ENCODE results near the gene ANAPC15.
A peak's percentile ranks its signal among the peaks of the same experiment; 100 is the strongest.
"Not testable (repeated sequence)": the region's sequence is repeated elsewhere in the genome, so short reads cannot be mapped to it uniquely, and the experiment has no call there.

The ANAPC15 gene

DNA sequence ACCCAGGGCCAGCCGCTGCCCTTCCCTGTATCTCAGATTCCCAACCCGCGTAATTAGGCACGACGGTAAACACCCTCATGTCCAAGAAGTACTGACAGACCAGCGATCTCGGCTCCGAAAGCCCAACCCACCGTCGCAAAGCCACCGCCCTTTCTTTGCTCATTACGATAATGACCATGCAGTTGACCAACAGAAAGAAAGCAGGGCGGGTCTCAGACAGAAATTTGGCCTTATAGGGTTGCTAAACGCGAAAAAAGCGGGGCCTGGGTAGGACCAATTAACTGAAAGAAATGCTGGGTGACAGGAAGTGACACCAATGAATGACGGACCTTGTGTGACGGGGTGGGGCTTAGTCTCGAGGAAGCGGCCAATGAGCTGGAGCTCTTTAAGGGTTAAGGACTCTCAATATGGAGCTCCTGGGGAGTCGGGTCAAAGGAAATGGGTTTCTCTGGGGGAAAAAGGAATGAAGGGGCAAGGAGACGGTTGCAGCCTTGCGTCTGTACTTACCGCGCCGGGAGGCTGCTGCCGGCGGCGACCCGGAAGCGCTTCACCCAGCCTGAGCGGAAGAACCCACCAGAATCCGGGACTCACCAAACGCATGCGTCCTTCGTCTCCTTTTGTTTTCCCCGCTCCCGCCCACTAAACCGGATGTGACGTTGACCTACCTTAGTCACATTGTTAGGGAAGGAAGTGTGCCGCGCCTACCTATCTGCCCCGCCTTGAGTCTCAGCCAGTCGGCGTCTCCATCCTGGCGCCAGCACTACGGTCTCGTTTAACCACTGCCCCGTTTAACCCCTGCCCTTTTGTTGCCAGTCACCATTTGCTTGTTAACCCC lies at the start of gene ANAPC15:
TSS of gene ANAPC15 (minus strand) at position 553 of the 835 bp plus-strand sequence. CDS start 1,419 bp downstream, outside the sequence.
- peak; percentile 90 to 99 (median 98) for DNase-seq

DNA sequence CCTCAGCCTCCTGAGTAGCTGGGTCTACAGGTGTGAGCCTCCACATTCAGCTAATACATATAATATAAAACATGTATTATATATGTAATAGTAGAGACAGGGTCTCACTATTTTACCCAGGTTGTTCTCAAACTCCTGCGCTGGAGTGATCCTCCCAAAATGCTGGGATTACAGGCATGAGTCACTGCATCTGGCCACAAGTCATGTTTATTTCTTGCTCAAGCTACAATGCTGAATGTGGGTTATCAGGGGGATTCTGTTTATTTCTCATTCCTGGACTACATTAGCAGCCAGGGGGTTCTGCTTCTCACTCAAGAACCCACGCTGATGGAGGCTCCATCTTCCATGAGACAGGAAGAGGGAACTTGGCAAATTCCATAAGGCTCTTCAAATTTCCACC lies 47.8 kb upstream of the ANAPC15 start:
- DNase-seq, result no peak

DNA sequence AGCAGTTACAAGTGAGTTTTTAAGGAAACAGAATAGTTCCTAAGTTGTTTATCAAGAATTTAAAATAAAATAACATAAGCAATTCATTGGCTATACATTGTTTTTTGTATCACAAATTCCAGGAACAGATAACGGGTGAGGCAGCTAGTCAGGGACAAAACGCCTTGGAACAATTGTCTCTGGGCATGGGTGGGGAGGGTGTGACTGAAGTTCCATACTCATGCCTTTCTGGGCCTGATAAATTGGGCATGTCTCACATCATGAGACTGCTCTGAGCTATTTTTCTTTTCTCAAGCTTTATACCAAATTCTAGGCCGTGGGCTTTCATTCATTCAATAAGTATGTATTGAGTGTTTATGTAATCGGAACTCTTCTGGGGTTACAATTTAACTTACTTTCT lies 44.6 kb upstream of the ANAPC15 start:
- DNase-seq, result no peak

DNA sequence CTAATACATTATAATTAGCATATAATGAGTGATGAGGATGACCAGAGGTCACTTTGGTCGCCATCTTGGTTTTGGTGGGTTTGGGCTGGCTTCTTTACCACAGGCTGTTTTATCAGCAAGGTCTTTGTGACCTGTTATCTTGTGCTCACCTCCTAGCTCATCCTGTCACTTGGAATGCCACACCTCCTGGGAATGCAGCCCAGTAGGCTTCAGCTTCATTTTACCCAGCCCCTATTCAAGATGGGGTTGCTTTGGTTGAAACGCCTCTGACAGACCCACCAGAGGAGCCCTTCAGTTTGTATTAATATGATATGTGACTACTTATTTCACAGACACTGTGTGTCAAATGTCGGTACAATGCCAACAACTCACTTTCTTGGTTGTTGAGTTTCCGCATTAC lies 43.3 kb upstream of the ANAPC15 start:
- DNase-seq, result no peak

DNA sequence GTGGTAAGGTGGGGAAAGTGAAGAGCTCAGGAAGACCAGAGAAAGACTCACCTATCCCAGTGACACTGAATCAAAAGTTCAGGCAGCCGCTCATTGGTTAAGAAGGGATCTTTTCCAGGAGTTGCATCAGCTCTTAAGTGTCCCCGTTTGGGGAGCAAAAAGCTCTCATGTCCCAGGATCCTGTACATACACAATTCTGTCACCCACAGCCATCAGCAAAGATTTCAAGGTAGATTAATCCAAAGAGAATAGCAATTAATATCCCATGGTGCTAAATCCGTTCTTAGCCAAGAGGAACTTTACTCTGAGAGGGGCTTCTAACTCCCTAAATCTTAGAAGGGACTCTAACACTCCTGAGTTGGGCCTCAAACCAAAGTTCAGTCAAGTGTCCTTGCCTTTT lies 42.3 kb upstream of the ANAPC15 start:
- DNase-seq, result no peak

DNA sequence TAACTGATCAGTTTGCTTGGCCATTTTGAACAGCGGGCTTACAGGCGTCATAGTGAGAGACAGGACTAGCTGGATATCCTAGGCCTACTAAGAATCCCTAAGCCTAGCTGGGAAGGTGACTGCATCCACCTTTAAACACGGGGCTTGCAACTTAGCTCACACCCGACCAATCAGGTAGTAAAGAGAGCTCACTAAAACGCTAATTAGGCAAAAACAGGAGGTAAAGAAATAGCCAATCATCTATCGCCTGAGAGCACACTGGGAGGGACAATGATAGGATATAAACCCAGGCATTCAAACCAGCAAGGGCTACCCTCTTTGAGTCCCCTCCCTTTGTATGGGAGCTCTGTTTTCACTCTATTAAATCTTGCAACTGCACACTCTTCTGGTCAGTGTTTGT lies 41.4 kb upstream of the ANAPC15 start:
- not testable (repeated sequence) for DNase-seq

DNA sequence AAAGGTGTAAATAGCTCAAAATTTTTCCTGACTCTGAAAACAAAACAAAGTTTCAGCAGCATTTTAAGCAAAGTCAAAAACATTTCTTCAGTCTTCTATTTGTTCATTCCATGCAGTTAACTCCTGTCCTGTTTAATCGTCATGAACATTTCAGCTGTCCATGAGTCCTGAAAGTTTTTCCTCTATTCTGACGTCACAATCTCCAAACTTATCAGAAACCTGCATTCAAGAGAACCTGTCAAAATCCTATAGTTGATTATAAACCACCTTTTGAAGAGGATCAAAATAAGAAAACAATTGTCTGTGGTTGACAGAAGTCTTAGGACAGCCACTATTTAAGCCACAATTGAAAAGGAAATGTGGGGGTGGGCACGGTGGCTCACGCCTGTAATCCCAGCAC lies 38.4 kb upstream of the ANAPC15 start:
- DNase-seq, result no peak

DNA sequence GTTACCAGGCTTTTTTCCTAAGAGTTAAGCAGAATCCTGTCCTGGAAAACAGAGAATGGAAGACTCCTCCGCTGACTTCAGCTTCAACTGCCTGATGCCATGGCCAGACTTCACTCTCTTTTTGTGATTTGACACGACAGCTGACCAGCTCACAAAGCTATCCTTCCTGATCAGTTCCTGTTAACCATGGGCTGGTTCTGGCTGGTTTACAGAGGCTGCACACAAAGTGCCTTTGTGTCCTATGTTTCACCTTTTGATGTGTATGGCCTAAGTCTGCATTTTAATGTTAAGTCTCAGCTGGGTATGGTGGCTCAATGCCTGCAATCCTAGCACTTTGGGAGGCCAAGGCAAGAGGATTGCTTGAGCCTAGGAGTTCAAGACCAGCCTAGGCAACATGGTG lies 34.1 kb upstream of the ANAPC15 start:
- no peak for DNase-seq

DNA sequence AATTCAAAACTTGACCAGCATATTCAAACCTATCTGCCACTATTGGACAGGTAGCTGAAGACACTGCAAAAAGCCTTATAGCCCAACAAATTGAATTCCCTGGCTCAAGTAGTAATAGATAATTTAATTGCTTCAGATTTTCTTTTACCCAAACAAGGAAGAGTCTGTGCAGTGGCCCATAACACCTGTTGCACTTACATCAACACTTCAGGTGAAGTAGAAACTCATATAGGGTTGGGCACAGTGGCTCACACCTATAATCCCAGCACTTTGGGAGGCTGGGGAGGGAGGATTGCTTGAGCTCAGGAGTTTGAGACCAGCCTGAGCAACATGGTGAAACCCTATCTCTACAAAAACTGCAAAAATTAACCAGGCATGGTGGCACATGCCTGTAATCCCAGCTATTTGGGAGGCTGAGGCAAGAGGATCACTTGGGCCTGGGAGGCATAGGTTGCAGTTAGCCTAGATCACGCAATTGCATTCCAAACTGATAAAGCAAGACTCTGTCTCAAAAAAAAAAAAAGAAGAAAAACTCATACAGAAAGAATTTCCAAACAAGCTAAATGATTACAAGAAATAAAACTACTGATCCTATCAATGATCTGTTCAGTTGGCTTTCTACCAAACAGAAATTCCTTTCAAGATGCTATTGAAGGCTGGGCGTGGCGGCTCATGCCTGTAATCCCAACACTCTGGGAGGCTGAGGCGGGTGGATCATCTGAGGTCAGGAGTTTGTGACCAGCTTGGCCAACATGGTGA lies 32.5 kb upstream of the ANAPC15 start:
- no peak for DNase-seq

DNA sequence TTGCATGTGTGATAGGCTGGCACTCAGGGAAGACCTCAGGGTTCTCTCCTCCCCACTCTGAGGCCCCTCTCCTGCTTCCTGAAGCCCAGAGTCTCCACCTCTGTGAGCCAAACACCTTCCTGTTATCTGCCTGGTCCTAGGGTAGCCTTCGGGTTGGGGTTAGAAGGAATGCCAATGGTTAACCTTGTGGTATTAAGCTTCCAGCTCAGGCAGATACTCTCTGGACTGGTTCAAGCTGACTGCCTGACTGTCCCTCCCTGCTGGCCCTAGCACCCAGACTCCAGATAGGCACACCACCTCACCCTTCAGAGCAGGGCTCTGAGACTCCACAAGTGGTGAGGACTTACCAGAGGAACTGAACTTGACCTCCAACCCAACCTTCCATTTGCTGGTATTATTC lies 30.0 kb upstream of the ANAPC15 start:
- not testable (repeated sequence) for DNase-seq

DNA sequence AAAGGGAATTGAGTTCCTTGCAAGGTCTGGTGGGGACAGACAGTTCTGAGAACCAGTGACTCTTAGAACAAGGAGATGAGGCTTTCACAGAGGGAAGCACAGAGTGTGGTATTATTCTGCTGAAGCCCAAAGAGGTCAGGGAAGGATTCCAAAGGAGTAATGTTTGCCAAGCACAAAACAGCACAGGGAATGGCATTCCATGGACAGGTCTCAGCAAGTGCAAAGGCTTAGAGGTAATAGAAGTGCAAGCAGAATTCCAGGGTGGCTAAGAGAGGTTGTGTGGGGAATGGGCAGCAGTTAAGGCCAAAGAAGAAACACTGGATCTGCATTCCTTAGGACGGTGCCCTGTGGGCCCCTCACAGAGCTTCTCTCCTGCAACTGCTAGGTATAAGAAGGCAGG lies 29.6 kb upstream of the ANAPC15 start:
- not testable (repeated sequence) for DNase-seq

DNA sequence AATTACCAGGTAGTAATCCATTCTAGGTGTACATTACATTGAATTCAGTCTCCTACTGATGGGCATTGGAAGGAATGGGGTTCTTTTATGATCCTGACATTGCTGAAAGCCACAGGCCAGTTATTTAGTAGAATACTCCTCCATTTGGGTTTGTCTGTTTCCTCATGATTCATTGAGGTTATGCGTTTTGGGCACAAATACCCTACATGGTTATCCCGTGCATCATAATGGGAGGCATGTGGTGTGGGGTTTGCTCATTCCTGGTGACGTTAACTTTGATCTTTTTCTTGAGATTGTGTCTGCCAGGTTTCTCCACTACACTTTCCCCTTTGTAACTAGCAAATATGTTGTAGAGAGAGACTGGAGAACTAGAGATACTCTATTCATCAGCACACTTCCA lies 28.6 kb upstream of the ANAPC15 start:
- no peak for DNase-seq

DNA sequence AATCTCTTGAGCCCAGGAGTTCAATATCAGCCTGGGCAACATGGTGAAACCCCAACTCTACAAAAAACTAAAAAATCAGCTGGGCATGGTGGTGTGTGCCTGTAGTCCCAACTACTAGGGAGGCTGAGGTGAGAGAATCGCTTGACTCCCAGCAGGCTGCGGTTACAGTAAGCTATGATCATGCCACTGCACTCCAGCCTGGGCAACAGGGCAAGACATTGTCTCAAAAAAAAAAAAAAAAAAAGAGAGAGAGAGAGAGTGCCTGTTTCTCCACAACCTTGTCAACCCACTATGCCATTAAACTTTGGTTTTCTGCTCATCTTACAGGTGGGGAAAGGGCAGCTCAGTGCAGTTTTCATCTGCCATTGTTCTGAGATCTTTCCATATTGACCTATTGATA lies 28.2 kb upstream of the ANAPC15 start:
- DNase-seq, result no peak

DNA sequence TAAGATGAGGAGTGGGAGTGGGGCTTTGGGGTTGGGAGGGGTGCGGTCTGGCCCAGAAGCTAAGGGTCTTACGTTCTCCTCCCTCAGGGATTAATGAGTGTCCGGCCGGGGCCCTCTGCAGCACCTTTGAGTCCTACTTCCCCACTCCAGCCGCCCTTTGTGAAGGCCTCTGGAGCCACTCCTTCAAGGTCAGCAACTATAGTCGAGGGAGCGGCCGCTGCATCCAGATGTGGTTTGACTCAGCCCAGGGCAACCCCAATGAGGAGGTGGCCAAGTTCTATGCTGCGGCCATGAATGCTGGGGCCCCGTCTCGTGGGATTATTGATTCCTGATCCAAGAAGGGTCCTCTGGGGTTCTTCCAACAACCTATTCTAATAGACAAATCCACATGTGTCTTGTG lies 27.0 kb upstream of the ANAPC15 start:
- DNase-seq, result no peak

DNA sequence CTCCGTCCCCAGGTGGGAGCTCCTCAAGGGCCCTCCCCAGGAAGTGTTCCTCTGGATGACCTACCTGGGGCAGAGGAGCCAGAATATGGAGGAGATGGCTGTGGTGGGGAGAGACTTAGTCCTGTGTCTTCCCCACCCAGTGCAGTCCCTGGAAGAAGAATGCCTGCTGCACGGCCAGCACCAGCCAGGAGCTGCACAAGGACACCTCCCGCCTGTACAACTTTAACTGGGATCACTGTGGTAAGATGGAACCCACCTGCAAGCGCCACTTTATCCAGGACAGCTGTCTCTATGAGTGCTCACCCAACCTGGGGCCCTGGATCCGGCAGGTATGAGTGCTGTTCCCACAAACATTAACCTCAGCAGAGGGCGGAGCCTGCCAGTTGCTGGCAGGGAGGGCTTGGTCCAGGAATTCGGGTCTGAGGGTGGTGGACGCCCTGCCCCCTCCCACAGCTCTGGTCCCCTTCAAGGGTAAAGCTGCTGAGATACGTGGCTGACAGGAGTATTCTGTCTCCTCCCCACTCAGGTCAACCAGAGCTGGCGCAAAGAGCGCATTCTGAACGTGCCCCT lies 26.4 kb upstream of the ANAPC15 start:
- DNase-seq, result no peak

DNA sequence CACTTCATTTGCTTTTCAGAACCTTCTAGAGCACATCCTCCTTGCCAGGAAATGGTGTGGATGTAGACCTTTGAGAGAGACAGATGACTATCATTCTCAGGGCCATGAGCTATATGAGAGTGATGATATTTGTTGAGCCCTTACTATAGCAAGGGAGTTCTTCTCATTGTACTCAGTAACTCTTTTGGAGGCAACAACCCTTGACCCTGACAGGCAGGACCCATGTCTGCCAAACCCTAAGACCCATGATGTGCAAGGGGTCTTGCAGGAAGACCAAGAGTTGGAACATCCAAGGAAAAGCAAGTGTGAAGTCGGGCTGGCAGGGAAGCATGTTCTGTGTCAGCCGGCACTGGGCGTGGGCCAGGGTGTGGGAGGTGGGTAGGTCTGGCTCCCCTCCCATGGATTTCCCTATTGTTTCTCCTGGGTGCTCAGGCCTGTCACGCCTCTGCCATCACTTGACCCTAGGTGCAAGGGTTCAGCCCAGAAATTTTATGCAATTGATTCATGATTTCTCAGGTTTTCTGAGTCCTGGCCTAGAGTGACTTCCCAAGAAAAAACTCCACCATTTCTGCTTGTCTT lies 24.3 kb upstream of the ANAPC15 start:
- DNase-seq, result no peak

DNA sequence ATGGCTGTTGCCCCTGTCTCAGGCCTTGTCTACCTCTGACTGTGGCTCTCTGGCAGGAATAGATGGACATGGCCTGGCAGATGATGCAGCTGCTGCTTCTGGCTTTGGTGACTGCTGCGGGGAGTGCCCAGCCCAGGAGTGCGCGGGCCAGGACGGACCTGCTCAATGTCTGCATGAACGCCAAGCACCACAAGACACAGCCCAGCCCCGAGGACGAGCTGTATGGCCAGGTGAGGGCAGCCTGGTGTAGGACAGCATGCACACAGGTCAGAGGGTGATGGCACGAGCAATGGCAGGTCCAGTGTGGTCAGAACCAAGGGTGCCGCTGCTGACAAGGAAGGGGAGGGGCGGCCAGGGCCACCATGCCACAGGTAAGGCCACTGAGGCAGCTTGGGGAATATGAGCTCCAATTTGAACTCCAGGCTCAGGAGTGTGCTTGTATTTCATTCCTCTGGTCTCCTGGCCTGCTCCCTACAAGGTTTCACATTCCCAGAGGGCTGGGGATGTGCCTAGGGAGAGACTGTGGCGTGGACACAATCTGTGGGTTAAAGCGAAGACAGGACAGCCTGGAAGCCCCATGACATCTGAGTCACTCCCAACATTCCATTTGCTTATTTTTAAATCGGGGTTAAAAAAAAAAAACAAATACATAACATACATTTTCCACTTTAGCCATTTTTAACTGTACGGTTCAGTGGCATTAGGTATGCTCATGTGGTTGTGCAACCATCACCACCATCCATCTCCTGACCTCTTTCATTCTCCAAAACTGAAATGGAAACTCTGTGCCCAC lies 23.6 kb upstream of the ANAPC15 start:
- DNase-seq, result no peak

DNA sequence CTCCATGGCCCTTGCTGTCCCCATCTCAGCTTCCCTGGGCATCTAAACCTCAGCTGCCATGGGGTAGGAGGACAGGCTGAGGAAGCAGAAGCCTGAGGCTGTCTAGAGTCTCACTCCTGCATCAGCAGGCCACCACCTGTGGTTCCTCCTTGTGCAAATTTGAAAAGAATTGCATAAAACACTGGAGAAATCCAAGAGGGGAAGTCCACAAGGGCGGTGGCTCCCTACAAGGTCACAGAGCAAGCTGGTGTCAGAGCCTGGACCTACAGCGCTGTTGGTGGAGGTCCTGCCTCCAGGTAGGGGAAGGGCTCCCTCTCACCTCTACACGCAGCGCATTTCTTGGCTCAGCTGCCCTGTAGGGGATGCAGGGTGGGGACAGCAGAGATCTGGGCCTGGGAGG lies 23.0 kb upstream of the ANAPC15 start, which contains the start of gene FOLR3:
TSS of gene FOLR3 (plus strand) at position 253 of the 400 bp plus-strand sequence. CDS start 228 bp downstream, outside the sequence.
- DNase-seq, result not testable (repeated sequence)

DNA sequence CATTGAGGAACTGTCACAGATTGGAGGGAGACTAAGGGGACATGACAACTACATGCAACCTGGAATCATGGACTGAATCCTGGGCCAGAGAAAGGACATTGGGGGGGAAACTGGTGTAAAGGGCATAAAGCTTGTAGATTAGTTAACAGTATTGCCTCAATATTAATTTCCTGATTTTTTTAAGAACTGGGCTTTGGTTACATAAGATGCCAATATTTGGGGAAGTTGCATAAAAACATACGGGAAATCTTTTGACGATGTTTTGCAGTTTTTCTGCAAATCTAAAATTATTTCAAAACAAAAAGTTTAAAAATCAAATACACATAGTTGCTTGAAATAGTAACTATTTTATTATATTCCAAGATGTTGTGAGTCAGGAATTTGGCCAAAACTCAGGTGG lies 20.2 kb upstream of the ANAPC15 start:
- DNase-seq, result no peak

DNA sequence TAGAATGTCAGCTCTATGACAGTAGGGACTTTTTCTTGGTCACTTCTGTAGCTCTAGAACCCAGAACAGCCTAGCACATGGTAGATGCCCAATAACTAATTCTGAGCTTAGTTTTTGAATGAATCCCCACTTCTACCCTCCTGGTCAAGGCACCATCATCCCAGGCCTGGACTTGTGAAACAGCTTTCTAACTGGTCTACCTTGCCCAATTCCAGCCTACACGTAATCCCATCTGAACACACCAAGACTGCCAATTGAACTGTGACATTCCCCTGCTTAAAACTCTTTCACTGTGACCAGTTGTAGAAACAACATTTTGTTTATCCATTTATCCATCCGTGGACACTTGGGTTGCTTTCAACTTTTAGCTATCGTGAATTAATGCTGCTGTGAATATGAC lies 16.9 kb upstream of the ANAPC15 start:
- no peak for DNase-seq

DNA sequence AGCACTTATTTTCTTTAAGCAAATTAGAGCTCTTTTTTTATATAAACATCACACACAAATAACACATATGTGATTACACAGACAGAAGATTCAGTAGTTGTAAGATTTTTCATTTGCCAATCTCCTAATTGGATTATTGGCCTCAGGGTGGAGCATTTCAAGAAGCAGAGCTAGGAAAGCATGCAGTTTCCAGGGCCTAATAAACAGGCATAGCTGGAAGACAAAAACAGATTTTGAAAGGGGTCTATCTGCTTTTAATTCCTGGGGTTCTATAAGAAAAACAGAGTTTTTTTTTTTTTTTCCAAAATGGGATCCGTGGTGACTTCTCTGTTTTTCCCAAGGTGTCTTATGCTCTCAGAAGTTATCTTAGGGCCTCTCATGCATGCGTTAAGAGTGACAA lies 15.4 kb upstream of the ANAPC15 start:
- DNase-seq, result no peak

DNA sequence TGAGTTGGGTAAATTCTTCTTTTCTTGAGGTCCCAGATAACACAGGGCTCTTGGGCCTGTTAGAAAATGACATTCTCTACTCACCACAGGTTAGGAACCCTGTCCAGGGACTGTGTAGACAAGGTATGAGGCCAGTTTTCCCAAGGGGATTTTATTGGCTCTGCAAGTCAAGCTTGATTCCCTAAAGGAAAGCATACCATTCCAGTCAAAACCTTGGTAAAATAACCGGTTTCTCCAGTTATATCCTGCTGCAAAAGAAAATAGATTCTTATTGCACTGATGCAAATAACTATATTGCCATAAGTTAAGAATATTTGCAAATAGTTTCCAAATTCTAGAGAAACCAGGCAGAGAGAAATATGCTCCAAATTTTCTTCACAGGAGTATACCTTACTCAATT lies 13.5 kb upstream of the ANAPC15 start:
- no peak for DNase-seq

DNA sequence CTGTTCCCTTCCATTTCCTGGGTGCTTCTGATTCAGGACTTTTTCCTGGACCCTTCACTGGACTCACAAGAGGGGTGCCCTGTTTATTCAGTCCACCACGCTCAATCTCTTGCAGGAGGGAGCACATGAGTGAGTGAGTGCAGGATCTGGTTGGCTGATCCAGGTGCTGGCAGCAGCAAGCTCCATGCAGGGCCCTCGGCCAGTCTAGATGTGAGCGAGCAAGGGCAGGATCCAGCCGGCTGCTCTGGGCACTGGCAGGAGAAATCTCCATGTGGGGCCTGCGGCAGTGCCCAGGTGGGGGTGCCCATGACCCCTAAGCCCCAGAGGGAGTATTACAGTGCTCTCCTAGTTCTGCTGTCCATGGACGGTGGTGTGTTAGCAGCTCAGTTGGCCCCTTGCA lies 11.6 kb upstream of the ANAPC15 start:
- no peak for DNase-seq
